Keratinocyte (primary cell): ENCODE results near the gene DOCK3. TPM values are rescaled to one million over a fixed set of nuclear protein-coding genes. Genes with fewer than 3 reads are reported as not detected.

Experiments
- DNase-seq: peaks from one replicate; pipeline ENCODE4 v3.0.0-alpha.2; 2011; ENCODE audit warnings: low read depth, missing footprints, low spot score
- FAIRE-seq: peaks from 2 replicates; lab custom pipeline; 2011; peaks lifted over from hg19 to GRCh38; lab: Jason Lieb, UNC
- H2AFZ ChIP-seq: 2 replicates; pipeline ENCODE4 v1.6.0; 2012; ENCODE audit warnings: low read length, control low read depth, inconsistent platforms; ENCODE audit not compliant: control insufficient read depth
- H3K27ac ChIP-seq: 2 replicates; pipeline ENCODE4 v1.5.1; 2011; ENCODE audit warnings: low read length; ENCODE audit not compliant: control insufficient read depth, insufficient read depth
- H3K27me3 ChIP-seq: 3 replicates; pipeline ENCODE4 v1.6.0; 2011; ENCODE audit warnings: low read length; ENCODE audit not compliant: control insufficient read depth, insufficient read depth; ENCODE audit errors: extremely low read depth
- H3K36me3 ChIP-seq, 2 experiments: 2 replicates in 1 of 2; 3 replicates in 1 of 2; pipeline ENCODE4 v1.5.1; 2011; ENCODE audit warnings: low read length in 2 of 2, mild to moderate bottlenecking in 1 of 2; ENCODE audit not compliant: control insufficient read depth in 2 of 2, insufficient read depth in 2 of 2; ENCODE audit errors: extremely low read depth in 1 of 2
- H3K4me1 ChIP-seq: 3 replicates; pipeline ENCODE4 v1.5.1; 2011; ENCODE audit warnings: low read length; ENCODE audit not compliant: control insufficient read depth, insufficient read depth; ENCODE audit errors: extremely low read depth
- H3K4me2 ChIP-seq: 3 replicates; pipeline ENCODE4 v1.6.0; 2011; ENCODE audit warnings: low read depth, low read length; ENCODE audit not compliant: control insufficient read depth, insufficient read depth; ENCODE audit errors: extremely low read depth
- H3K4me3 ChIP-seq, 3 experiments: fragments of 200-600 bp in 1 of 3; sonication (generic) in 1 of 3; 2 replicates in 2 of 3; 3 replicates in 1 of 3; pipeline ENCODE4 v1.5.1; 2011 to 2016; ENCODE audit warnings: low read length in 3 of 3, mild to moderate bottlenecking in 3 of 3, control low read depth in 2 of 3, inconsistent platforms in 1 of 3, low read depth in 1 of 3, mixed read lengths in 1 of 3, mixed run types in 1 of 3, moderate library complexity in 1 of 3; ENCODE audit not compliant: control insufficient read depth in 2 of 3, insufficient read depth in 2 of 3; ENCODE audit errors: extremely low read depth in 1 of 3
- H3K79me2 ChIP-seq: 2 replicates; pipeline ENCODE4 v1.6.0; 2012; ENCODE audit warnings: low read length; ENCODE audit not compliant: control insufficient read depth, insufficient read depth
- H3K9ac ChIP-seq: 3 replicates; pipeline ENCODE4 v1.6.0; 2011; ENCODE audit warnings: low read length; ENCODE audit not compliant: control insufficient read depth, insufficient read depth; ENCODE audit errors: extremely low read depth
- H3K9me1 ChIP-seq: 3 replicates; pipeline ENCODE4 v1.6.0; 2011; ENCODE audit warnings: low read length; ENCODE audit not compliant: control insufficient read depth, insufficient read depth; ENCODE audit errors: extremely low read depth
- H3K9me3 ChIP-seq: 2 replicates; pipeline ENCODE4 v1.5.1; 2012; ENCODE audit warnings: low read depth, low read length; ENCODE audit not compliant: control insufficient read depth
- H4K20me1 ChIP-seq: 3 replicates; pipeline ENCODE4 v1.6.0; 2011; ENCODE audit warnings: low read length; ENCODE audit not compliant: control insufficient read depth, insufficient read depth; ENCODE audit errors: extremely low read depth
- EZH2 ChIP-seq: IDR thresholded peaks from one replicate; pipeline ENCODE4 v1.6.1; 2012; ENCODE audit warnings: inconsistent platforms, mild to moderate bottlenecking, low read length, moderate library complexity
- dilution Hi-C: fragments of 300-500 bp; cut with MboI; formaldehyde crosslinking; loops from one replicate; pipeline ENCODE4 v1.7.0; 2020; ENCODE audit warnings: low sequenced_read_pairs; ENCODE audit not compliant: extremely low pct_ligation_motif_present
- polyA plus RNA-seq, 5 experiments: library from polyadenylated mRNA; depleted of rRNA in 3 of 5; stranded (reverse) in 3 of 5; stranded (forward) in 1 of 5; unstranded in 1 of 5; fragments of >200 nt; gene quantifications; 1 replicate in 1 of 5; 2 replicates in 3 of 5; 3 replicates in 1 of 5; pipeline versions ENCODE4 v1.2.1 to v1.2.3, GENCODE V29; 2011 to 2012; ENCODE audit warnings: missing spikeins in 2 of 5, low read depth in 1 of 5, low replicate concordance in 1 of 5
- TF ChIP-seq, protein P1 (sequence below), 3 experiments: IDR thresholded peaks in 1 of 3; conservative IDR thresholded peaks in 1 of 3; optimal IDR thresholded peaks in 1 of 3; 2 replicates in 2 of 3; 3 replicates in 1 of 3; pipeline versions ENCODE3 to v1.5.1; 2011; ENCODE audit warnings: low read length in 3 of 3, mild to moderate bottlenecking in 3 of 3, moderate library complexity in 2 of 3, control low read depth in 1 of 3, inconsistent platforms in 1 of 3; ENCODE audit not compliant: insufficient read depth in 2 of 3; ENCODE audit errors: extremely low read depth in 1 of 3

DOCK3 gene
- polyA plus RNA-seq, 1 donor (not counting 4 experiments of a cell fraction or from before 2014, with no cell fraction given) = 0.10 TPM

DNA sequence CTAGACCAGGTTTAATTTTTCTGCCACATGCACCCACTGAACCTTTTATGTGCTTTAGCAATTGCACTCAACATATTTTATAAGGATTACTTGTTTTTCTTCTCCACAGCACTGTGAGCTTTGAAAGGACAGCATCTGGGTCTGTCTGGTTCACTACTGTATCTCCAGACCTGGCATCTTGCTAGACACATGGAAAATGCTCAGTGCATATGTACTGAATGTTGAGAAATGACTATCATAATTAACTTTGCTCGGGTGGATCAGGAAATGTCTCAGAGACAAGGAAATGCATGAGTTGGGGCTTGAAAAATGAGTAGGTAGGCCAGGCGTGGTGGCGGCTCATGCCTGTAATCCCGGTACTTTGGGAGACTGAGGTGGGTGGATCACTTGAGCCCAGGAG, 40.2 kb downstream of the DOCK3 start:
- H3K9me3 ChIP-seq = no peaks in the 10 kb centered on the region
- H3K27ac ChIP-seq = no peak overlapping the region
- no peak overlapping the region for H3K9ac ChIP-seq
- H3K36me3 ChIP-seq = no peaks in the 10 kb centered on the region
- H3K79me2 ChIP-seq = no peaks in the 10 kb centered on the region
- TF ChIP-seq EZH2 = no peak
- TF ChIP-seq, protein P1, sequence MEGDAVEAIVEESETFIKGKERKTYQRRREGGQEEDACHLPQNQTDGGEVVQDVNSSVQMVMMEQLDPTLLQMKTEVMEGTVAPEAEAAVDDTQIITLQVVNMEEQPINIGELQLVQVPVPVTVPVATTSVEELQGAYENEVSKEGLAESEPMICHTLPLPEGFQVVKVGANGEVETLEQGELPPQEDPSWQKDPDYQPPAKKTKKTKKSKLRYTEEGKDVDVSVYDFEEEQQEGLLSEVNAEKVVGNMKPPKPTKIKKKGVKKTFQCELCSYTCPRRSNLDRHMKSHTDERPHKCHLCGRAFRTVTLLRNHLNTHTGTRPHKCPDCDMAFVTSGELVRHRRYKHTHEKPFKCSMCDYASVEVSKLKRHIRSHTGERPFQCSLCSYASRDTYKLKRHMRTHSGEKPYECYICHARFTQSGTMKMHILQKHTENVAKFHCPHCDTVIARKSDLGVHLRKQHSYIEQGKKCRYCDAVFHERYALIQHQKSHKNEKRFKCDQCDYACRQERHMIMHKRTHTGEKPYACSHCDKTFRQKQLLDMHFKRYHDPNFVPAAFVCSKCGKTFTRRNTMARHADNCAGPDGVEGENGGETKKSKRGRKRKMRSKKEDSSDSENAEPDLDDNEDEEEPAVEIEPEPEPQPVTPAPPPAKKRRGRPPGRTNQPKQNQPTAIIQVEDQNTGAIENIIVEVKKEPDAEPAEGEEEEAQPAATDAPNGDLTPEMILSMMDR (optimal IDR thresholded peaks at IDR 0.05 in 1 of 3, IDR thresholded peaks at IDR 0.05 in 1 of 3, conservative IDR thresholded peaks at IDR 0.05 in 1 of 3; ENCODE audit: extremely low read depth in 1 of 3, insufficient read depth in 2 of 3, low read length in 3 of 3) = no peak
- no peak overlapping the region for H2AFZ ChIP-seq
- H3K4me3 ChIP-seq = no peak overlapping the region
- H3K27me3 ChIP-seq = no peaks in the 10 kb centered on the region
- H3K4me2 ChIP-seq = no peak overlapping the region
- H4K20me1 ChIP-seq = no peaks in the 10 kb centered on the region
- no peak for DNase-seq
- no peak for FAIRE-seq
- dilution Hi-C loops = no loop called here
- no peaks in the 10 kb centered on the region for H3K9me1 ChIP-seq
- no peaks in the 10 kb centered on the region for H3K4me1 ChIP-seq

GRCh38 chr3:50724831-50725230, 50.1 kb downstream of the DOCK3 start:
- dilution Hi-C loops = no loop called here
- H3K4me3 ChIP-seq = no peak overlapping the region

More at GRCh38 chr3:50724831-50725230, 50.1 kb downstream of the DOCK3 start:
- Histone ChIP-seq H3K36me3 (no peaks in the 10 kb centered on the region), H3K27me3 (no peaks in the 10 kb centered on the region), H3K4me1 (no peaks in the 10 kb centered on the region), H3K9me1 (no peaks in the 10 kb centered on the region), H4K20me1 (no peaks in the 10 kb centered on the region), H2AFZ (no peak overlapping the region), H3K4me2 (no peak overlapping the region), H3K79me2 (no peaks in the 10 kb centered on the region), H3K27ac (no peak overlapping the region), H3K9me3 (no peaks in the 10 kb centered on the region), H3K9ac (no peak overlapping the region)
- DNase-seq (no peak), FAIRE-seq (no peak)
- no peak for TF ChIP-seq EZH2
- TF ChIP-seq, protein P1 (optimal IDR thresholded peaks at IDR 0.05 in 1 of 3, IDR thresholded peaks at IDR 0.05 in 1 of 3, conservative IDR thresholded peaks at IDR 0.05 in 1 of 3; ENCODE audit: extremely low read depth in 1 of 3, insufficient read depth in 2 of 3, low read length in 3 of 3) = no peak
